Kidney (tissue), 14 donors: ENCODE data around the gene PEAK3. TPM values are rescaled to one million over a fixed set of nuclear protein-coding genes. Genes with fewer than 3 reads are reported as not detected.
A peak's percentile ranks its signal among the peaks of the same experiment; 100 is the strongest.

Source experiments
- DNase-seq, 5 donors: peaks; one replicate each; pipeline ENCODE4 v3.0.0-alpha.2; 2013 to 2020
- FAIRE-seq: peaks from 2 replicates; lab custom pipeline; 2012; peaks lifted over from hg19 to GRCh38; lab: Jason Lieb, UNC
- H3K27ac ChIP-seq, 2 donors: one replicate each; pipeline ENCODE4 v1.7.0; 2013; ENCODE audit warnings: low read depth in 2 of 2, low read length in 2 of 2, inconsistent platforms in 1 of 2
- H3K27me3 ChIP-seq: one replicate; pipeline ENCODE4 v1.7.1; 2013; ENCODE audit warnings: low read length, inconsistent platforms; ENCODE audit not compliant: control insufficient read depth, insufficient read depth
- H3K36me3 ChIP-seq, 3 donors: one replicate each; pipeline versions ENCODE4 v1.7.0 to v1.7.1; 2013; ENCODE audit warnings: low read length in 3 of 3, control low read depth in 1 of 3, inconsistent platforms in 1 of 3; ENCODE audit not compliant: insufficient read depth in 3 of 3, control insufficient read depth in 2 of 3
- H3K4me1 ChIP-seq, 3 donors: one replicate each; pipeline versions ENCODE4 v1.7.0 to v1.7.1; 2013; ENCODE audit warnings: low read length in 3 of 3, inconsistent platforms in 1 of 3, low read depth in 1 of 3; ENCODE audit not compliant: control insufficient read depth in 2 of 3, insufficient read depth in 2 of 3
- H3K4me3 ChIP-seq, 3 donors: one replicate each; pipeline versions ENCODE4 v1.7.0 to v1.8.1; 2013; ENCODE audit warnings: low read length in 3 of 3, control low read depth in 1 of 3, inconsistent platforms in 1 of 3
- H3K9ac ChIP-seq, 3 donors: one replicate each; pipeline versions ENCODE4 v1.7.0 to v1.7.1; 2013; ENCODE audit warnings: low read length in 3 of 3, control low read depth in 1 of 3, inconsistent platforms in 1 of 3
- H3K9me3 ChIP-seq, 3 donors: one replicate each; pipeline versions ENCODE4 v1.7.0 to v1.7.1; 2013; ENCODE audit warnings: low read length in 3 of 3, control low read depth in 1 of 3, inconsistent platforms in 1 of 3; ENCODE audit not compliant: control insufficient read depth in 2 of 3, insufficient read depth in 1 of 3
- CTCF ChIP-seq: IDR thresholded peaks from 3 replicates; pipeline ENCODE4 v1.5.1; 2012; ENCODE audit warnings: mild to moderate bottlenecking, moderate library complexity, borderline replicate concordance; ENCODE audit not compliant: insufficient read depth; ENCODE audit errors: extremely low read depth
- intact Hi-C: fragments of 100-400 bp; cut with DNase I; formaldehyde crosslinking; loops from one replicate; pipeline ENCODE4 v1.11.1; 2022
- polyA plus RNA-seq: library from polyadenylated mRNA; stranded (reverse); fragments of 350-450 nt; fragmentation: Illumina TruSeq; extraction: RNeasy Lipid Tissue Mini Kit (QIAGEN cat#74804); gene quantifications from one replicate; pipeline ENCODE4 v1.2.3, GENCODE V29; 2014; ENCODE audit warnings: low read depth, low replicate concordance; ENCODE audit not compliant: insufficient read depth
- total RNA-seq: library from RNA; stranded (reverse); fragmentation: NEBNext Ultra II Directional; extraction: Animal tissue kit (Norgen Biotek cat#: 25700); gene quantifications from one replicate; pipeline ENCODE4 v1.2.1, GENCODE V29; 2021
- donor health status: control.
- donor health status: control.
- donor health status: control.
- donor health status: control.
- donor health status: control.
- donor health status: DM: yes; HTN: yes; CAD: no.
- donor health status: Normal renal cell carcinoma (clear cell type).

The PEAK3 gene
- total and polyA plus RNA-seq, 2 donors from 2014 or later, result 2.1 TPM; not detected in 1

- Histone ChIP-seq H3K9me3 (no peaks in the 10 kb centered on the region), H3K27me3 (no peaks in the 10 kb centered on the region), H3K4me3 (peak overlapping the region in 2 of 3 donors; percentile 47 to 51), H3K36me3 (peaks cover 0 to 19% (median 6%) of the 10 kb centered on the region in 3 donors), H3K9ac (peak overlapping the region in 2 of 3 donors; percentile 53 to 59), H3K27ac (peak overlapping the region in 1 of 2 donors; percentile 32), H3K4me1 (peaks cover 2 to 44% (median 33%) of the 10 kb centered on the region in 3 donors)
- DNase-seq (peak in 2 of 5 donors; percentile 40 to 70), FAIRE-seq (no peak)
- TF ChIP-seq CTCF, result no peak
- intact Hi-C loops, result no loop called here
These were observed 41.9 kb downstream of the PEAK3 start for GRCh38 chr19:2239771-2240770.

DNA sequence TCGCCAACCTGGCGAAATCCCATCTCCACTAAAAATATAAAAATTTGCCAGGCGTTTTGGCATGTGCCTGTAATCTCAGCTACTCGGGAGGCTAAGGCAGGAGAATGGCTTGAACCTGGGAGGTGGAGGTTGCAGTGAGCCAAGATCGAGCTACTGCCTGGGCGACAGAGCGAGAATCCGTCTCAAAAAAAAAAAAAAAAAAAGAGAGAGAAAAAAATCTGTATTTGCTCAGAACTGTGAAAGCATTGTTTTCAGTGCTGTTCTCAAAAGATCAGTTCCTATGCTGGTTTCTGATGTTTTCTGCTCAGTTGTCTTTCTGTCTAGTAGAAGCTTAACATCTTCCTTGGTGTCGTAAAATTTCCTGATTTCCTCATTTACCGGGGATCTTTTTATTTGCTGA is 42.8 kb downstream of the PEAK3 start:
- no peak for FAIRE-seq
- no peak for TF ChIP-seq CTCF
- Histone ChIP-seq H3K36me3 (peaks cover 0 to 10% (median 2%) of the 10 kb centered on the region in 3 donors), H3K27ac (no peak overlapping the region), H3K27me3 (no peaks in the 10 kb centered on the region), H3K4me1 (peaks cover 2 to 44% (median 33%) of the 10 kb centered on the region in 3 donors), H3K9ac (peak overlapping the region in 1 of 3 donors; percentile 53), H3K9me3 (no peaks in the 10 kb centered on the region), H3K4me3 (peak overlapping the region in 1 of 3 donors; percentile 51)
- no peak for DNase-seq
- intact Hi-C loops, result no loop called here

DNA sequence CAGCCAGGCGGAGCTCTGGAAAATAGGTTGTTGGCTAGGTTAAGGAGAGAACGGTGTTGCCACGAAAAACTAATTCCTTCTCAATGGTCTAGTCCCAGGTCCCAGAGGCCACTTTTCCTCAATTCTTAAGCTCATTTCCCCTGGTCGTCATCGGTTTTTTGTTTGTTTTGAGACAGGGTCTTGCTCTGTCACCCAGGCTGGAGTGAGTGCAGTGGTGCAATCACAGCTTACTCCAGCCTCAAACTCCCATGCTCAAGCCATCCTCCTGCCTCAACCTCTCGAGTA is 44.2 kb downstream of the PEAK3 start:
- Histone ChIP-seq H3K4me3 (peak overlapping the region; percentile 73 to 79 (median 76)), H3K9ac (no peak overlapping the region), H3K36me3 (no peaks in the 10 kb centered on the region), H3K9me3 (no peaks in the 10 kb centered on the region), H3K27ac (no peak overlapping the region), H3K4me1 (peaks cover 2 to 52% (median 33%) of the 10 kb centered on the region in 3 donors), H3K27me3 (no peaks in the 10 kb centered on the region)
- intact Hi-C loops, result no loop called here
- FAIRE-seq, result no peak
- TF ChIP-seq CTCF, result no peak
- no peak for DNase-seq
